Mesendoderm (in vitro differentiated cells): ENCODE measurements around the gene ZBTB26.
"Not testable (repeated sequence)": the region's sequence is repeated elsewhere in the genome, so short reads cannot be mapped to it uniquely, and the experiment has no call there.

ENCODE experiments used
- DNase-seq: peaks from one replicate; pipeline ENCODE4 v3.0.0; 2013
- H2AK5ac ChIP-seq: 2 replicates; pipeline ENCODE4 v1.6.1; 2013; ENCODE audit warnings: low read length, inconsistent platforms
- H2BK120ac ChIP-seq: 2 replicates; pipeline ENCODE4 v1.6.1; 2013; ENCODE audit warnings: low read depth, mild to moderate bottlenecking, low read length, moderate library complexity, mixed read lengths
- H2BK15ac ChIP-seq: replicated peaks from 2 replicates; pipeline ENCODE4 v1.6.1; 2013; ENCODE audit warnings: low read depth, mild to moderate bottlenecking, moderate library complexity
- H2BK5ac ChIP-seq: 2 replicates; pipeline ENCODE4 v1.6.1; 2013; ENCODE audit warnings: low read length, inconsistent platforms
- H3K18ac ChIP-seq: 2 replicates; pipeline ENCODE4 v1.6.1; 2013; ENCODE audit warnings: mild to moderate bottlenecking, low read length, mixed read lengths
- H3K23ac ChIP-seq: one replicate; pipeline ENCODE4 v1.6.1; 2013; ENCODE audit warnings: low read length
- H3K27ac ChIP-seq: 2 replicates; pipeline ENCODE4 v1.5.1; 2013; ENCODE audit warnings: low read depth, mild to moderate bottlenecking, inconsistent platforms, low read length, moderate library complexity
- H3K27me3 ChIP-seq: 2 replicates; pipeline ENCODE4 v1.6.1; 2013; ENCODE audit warnings: low read length, control low read depth, mild to moderate bottlenecking, inconsistent platforms; ENCODE audit not compliant: insufficient read depth, poor library complexity
- H3K36me3 ChIP-seq: 2 replicates; pipeline ENCODE4 v1.6.1; 2013; ENCODE audit warnings: low read length, inconsistent platforms; ENCODE audit not compliant: control insufficient read depth, insufficient read depth
- H3K4ac ChIP-seq: one replicate; pipeline ENCODE4 v1.6.1; 2013; ENCODE audit warnings: low read depth, mild to moderate bottlenecking, low read length, moderate library complexity
- H3K4me1 ChIP-seq: 2 replicates; pipeline ENCODE4 v1.6.1; 2013; ENCODE audit warnings: low read depth, low read length, inconsistent platforms; ENCODE audit not compliant: control insufficient read depth
- H3K4me2 ChIP-seq: 2 replicates; pipeline ENCODE4 v1.6.1; 2013; ENCODE audit warnings: low read length
- H3K4me3 ChIP-seq: 2 replicates; pipeline ENCODE4 v1.5.1; 2013; ENCODE audit warnings: mild to moderate bottlenecking, low read length
- H3K56ac ChIP-seq: one replicate; pipeline ENCODE4 v1.6.1; 2013; ENCODE audit warnings: low read length
- H3K79me1 ChIP-seq: 2 replicates; pipeline ENCODE4 v1.6.1; 2013; ENCODE audit warnings: low read length, inconsistent platforms
- H3K79me2 ChIP-seq: 2 replicates; pipeline ENCODE4 v1.6.1; 2013; ENCODE audit warnings: mild to moderate bottlenecking, low read length; ENCODE audit not compliant: control insufficient read depth, insufficient read depth
- H3K9ac ChIP-seq: 2 replicates; pipeline ENCODE4 v1.6.1; 2013; ENCODE audit warnings: low read length, inconsistent platforms
- H4K5ac ChIP-seq: one replicate; pipeline ENCODE4 v1.6.1; 2013; ENCODE audit warnings: low read length
- H4K8ac ChIP-seq: one replicate; pipeline ENCODE4 v1.6.1; 2013; ENCODE audit warnings: low read depth, mild to moderate bottlenecking, control low read depth, low read length, moderate library complexity
- WGBS: extraction: QIAGEN DNeasy Blood & Tissue Kit; methylation state at CpG from one replicate; pipeline ENCODE4 v1.1.7; 2013; ENCODE audit warnings: low lambda C conversion rate, missing lambda C conversion rate; ENCODE audit not compliant: insufficient coverage; ENCODE audit errors: extremely low coverage; 5-methylcytosine and 5-hydroxymethylcytosine counted together

The ZBTB26 gene

DNA sequence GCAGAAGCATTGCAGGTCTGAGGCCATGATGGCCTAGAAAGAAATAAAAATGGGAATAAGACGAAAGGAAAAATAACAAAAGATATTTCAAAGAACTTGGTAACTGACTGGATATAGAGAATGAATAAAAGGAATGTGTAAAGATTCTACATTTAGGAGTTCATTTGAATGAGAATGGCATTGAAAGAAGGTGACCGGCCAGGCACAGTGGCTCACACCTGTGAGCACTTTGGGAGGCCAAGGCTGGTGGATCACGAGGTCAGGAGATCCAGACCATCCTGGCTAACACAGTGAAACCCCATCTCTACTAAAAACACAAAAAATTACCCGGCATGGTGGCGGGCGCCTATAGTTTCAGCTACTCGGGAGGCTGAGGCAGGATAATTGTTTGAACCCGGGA, 8.6 kb downstream of the ZBTB26 start:
- Histone ChIP-seq H3K27ac (no peak overlapping the region), H3K4me3 (no peak overlapping the region), H3K4ac (no peak overlapping the region), H3K56ac (no peak overlapping the region), H3K79me2 (no peaks in the 10 kb centered on the region), H3K79me1 (peaks cover 4% of the 10 kb centered on the region), H2BK15ac (no peak overlapping the region), H3K4me1 (no peaks in the 10 kb centered on the region), H2AK5ac (no peak overlapping the region), H3K23ac (no peak overlapping the region), H2BK5ac (no peak overlapping the region), H3K18ac (no peak overlapping the region), H3K36me3 (no peaks in the 10 kb centered on the region), H3K27me3 (no peaks in the 10 kb centered on the region), H3K9ac (no peak overlapping the region), H4K5ac (no peak overlapping the region), H4K8ac (no peak overlapping the region), H2BK120ac (no peak overlapping the region), H3K4me2 (no peak overlapping the region)
- DNase-seq, result no peak
- WGBS, result 100% methylated on average over 1 of the region's 8 CpGs

DNA sequence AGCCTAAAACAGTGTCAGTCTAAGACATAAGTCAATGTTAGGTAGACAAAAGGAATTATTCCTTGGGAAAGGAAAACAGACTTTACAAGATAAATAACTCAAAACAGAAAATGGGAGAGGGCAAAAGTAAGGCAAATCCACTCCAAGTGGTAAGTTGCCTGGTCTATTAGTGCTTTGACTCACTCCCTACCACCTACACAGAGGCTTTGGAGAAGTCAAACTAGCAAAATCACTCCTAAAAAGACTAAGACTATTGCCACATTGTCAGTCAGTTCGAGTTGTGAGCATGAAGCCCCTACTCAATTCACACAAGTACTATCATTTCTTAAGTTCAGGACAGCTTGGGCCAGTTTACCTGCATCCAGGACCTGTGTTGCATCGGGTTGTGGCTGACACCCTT, 13.0 kb downstream of the ZBTB26 start:
- H2BK15ac ChIP-seq, result no peak overlapping the region
- H3K4ac ChIP-seq, result no peak overlapping the region
- H3K79me1 ChIP-seq, result peaks cover 4% of the 10 kb centered on the region
- no peak overlapping the region for H3K18ac ChIP-seq
- H2AK5ac ChIP-seq, result no peak overlapping the region
- no peak overlapping the region for H4K8ac ChIP-seq
- WGBS, result no CpG with 5 or more reads among the region's 2 CpGs
- H3K4me2 ChIP-seq, result no peak overlapping the region
- H3K27ac ChIP-seq, result no peak overlapping the region
- no peak overlapping the region for H3K56ac ChIP-seq
- no peaks in the 10 kb centered on the region for H3K79me2 ChIP-seq
- no peaks in the 10 kb centered on the region for H3K36me3 ChIP-seq
- no peak for DNase-seq
- no peak overlapping the region for H3K4me3 ChIP-seq
- H2BK5ac ChIP-seq, result no peak overlapping the region
- H4K5ac ChIP-seq, result no peak overlapping the region
- no peak overlapping the region for H2BK120ac ChIP-seq
- no peaks in the 10 kb centered on the region for H3K4me1 ChIP-seq
- H3K9ac ChIP-seq, result no peak overlapping the region
- H3K23ac ChIP-seq, result no peak overlapping the region
- H3K27me3 ChIP-seq, result no peaks in the 10 kb centered on the region

DNA sequence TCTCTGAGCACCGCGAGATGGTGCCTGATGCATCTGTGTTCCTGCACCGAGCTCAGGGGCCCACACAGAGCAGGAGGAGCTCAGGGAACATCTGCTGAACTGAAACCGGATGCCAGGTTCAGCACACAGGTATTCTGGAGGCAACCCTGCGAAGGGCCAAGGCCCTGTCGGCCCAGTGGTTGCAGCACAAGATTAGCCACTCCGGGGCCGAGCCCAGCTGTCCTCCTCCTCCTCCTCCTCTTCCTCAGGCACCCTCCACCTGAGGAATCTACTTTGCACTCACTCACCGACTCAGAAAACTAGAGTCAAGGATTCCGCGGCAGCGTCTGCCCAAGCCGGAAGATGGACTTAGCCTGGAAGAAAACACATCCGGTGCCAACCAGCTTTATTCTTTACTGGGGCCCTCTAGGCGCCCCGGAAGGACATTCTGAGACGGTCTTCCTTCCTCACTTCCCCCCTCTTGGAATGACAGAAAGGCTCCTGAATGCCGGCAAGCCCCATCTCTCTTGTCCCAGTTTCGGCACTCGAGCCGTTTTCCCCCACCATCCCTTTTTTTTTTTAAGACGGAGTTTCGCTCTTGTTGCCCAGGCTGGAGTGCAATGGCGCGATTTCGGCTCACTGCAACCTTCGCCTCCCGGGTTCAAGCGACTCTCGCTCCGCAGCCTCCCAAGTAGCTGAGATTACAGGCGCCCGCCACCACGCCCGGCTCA, 18.2 kb downstream of the ZBTB26 start, which contains the start of gene ZBTB6:
Gene ZBTB6 (minus strand): TSS at position 360 of the 710 bp plus-strand sequence. CDS start 1,251 bp downstream, outside the sequence.
- DNase-seq, result peak; percentile 95
- peaks cover 2% of the 10 kb centered on the region for H3K36me3 ChIP-seq
- peaks cover 20% of the 10 kb centered on the region for H3K79me2 ChIP-seq
- peak within 1 kb of the TSS; percentile 42 for H4K5ac ChIP-seq
- H2AK5ac ChIP-seq, result no peak within 1 kb of the TSS
- no peak within 1 kb of the TSS for H2BK120ac ChIP-seq
- H3K27ac ChIP-seq, result peak within 1 kb of the TSS; percentile 89
- H3K27me3 ChIP-seq, result no peaks in the 10 kb centered on the region
- H4K8ac ChIP-seq, result peak within 1 kb of the TSS; percentile 93
- peaks cover 8% of the 10 kb centered on the region for H3K79me1 ChIP-seq
- WGBS, result no CpG with 5 or more reads among the region's 35 CpGs
- H3K23ac ChIP-seq, result no peak within 1 kb of the TSS
- H3K56ac ChIP-seq, result peak within 1 kb of the TSS; percentile 97
- no peak within 1 kb of the TSS for H2BK15ac ChIP-seq
- H3K4me3 ChIP-seq, result peak within 1 kb of the TSS; percentile 71
- peak within 1 kb of the TSS; percentile 96 for H3K9ac ChIP-seq
- peak within 1 kb of the TSS; percentile 62 for H2BK5ac ChIP-seq
- H3K18ac ChIP-seq, result peak within 1 kb of the TSS; percentile 35
- H3K4me1 ChIP-seq, result peaks cover 2% of the 10 kb centered on the region
- H3K4ac ChIP-seq, result peak within 1 kb of the TSS; percentile 56
- H3K4me2 ChIP-seq, result peak within 1 kb of the TSS; percentile 88

DNA sequence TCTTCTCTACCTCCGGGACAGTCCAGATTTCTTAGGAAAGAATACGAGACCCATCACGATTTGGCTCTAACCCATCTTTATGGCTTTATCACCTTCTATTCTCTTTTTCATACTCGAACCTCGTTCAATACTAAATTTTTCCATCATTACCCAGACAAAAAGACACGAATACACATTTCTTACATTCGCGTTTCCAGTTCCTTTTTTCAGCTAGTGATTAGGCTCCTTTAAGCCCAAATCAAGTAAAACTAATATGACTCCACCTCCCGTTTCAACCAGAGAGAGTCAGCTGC, 18.7 kb downstream of the ZBTB26 start:
- no peak overlapping the region for H2BK120ac ChIP-seq
- H3K4me2 ChIP-seq, result peak overlapping the region; percentile 42
- peaks cover 2% of the 10 kb centered on the region for H3K4me1 ChIP-seq
- no peaks in the 10 kb centered on the region for H3K27me3 ChIP-seq
- DNase-seq, result no peak
- H2AK5ac ChIP-seq, result no peak overlapping the region
- H3K4me3 ChIP-seq, result peak overlapping the region; percentile 71
- H2BK15ac ChIP-seq, result no peak overlapping the region
- H3K23ac ChIP-seq, result no peak overlapping the region
- 100% methylated on average over 2 of the region's 9 CpGs for WGBS
- peaks cover 20% of the 10 kb centered on the region for H3K79me2 ChIP-seq
- H3K79me1 ChIP-seq, result peaks cover 8% of the 10 kb centered on the region
- peak overlapping the region; percentile 56 for H3K4ac ChIP-seq
- peak overlapping the region; percentile 97 for H3K56ac ChIP-seq
- no peak overlapping the region for H4K8ac ChIP-seq
- H2BK5ac ChIP-seq, result peak overlapping the region; percentile 62
- no peak overlapping the region for H3K18ac ChIP-seq
- peaks cover 2% of the 10 kb centered on the region for H3K36me3 ChIP-seq
- H3K9ac ChIP-seq, result peak overlapping the region; percentile 96
- peak overlapping the region; percentile 42 for H4K5ac ChIP-seq
- H3K27ac ChIP-seq, result no peak overlapping the region

DNA sequence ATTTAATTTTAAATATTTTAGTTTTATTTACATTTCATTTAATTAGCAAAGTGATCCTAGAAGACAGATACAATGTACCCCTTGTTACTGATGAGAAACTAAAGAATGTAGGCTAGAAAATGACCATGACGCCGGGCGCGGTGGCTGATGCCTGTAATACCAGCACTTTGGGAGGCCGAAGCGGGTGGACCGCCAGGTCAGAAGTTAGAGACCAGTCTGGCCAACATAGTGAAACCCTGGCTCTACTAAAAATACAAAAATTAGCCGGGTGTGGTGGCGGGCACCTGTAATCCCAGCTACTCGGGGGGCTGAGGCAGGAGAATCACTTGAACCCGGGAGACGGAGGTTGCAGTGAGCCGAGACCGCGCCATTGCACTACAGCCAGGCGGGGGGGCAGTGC, 25.2 kb downstream of the ZBTB26 start:
- not testable (repeated sequence) for H2BK15ac ChIP-seq, H3K4ac ChIP-seq, H2AK5ac ChIP-seq, H3K79me1 ChIP-seq, H3K4me3 ChIP-seq, H3K23ac ChIP-seq, H3K18ac ChIP-seq, H3K36me3 ChIP-seq, DNase-seq, H2BK120ac ChIP-seq, H3K56ac ChIP-seq, H3K27ac ChIP-seq, H3K4me1 ChIP-seq, H4K8ac ChIP-seq, H2BK5ac ChIP-seq, H3K4me2 ChIP-seq, H4K5ac ChIP-seq, H3K27me3 ChIP-seq, H3K9ac ChIP-seq
- WGBS, result no CpG with 5 or more reads among the region's 16 CpGs
- H3K79me2 ChIP-seq, result peaks cover 24% of the 10 kb centered on the region
